Peyer's patch (tissue), 4 donors: Measurements from ENCODE around the gene KRT33A. TPM values are rescaled to one million over a fixed set of nuclear protein-coding genes. Genes with fewer than 3 reads are reported as not detected.

Experiments
- DNase-seq, 3 donors: peaks; one replicate each; pipeline ENCODE4 v3.0.0-alpha.2; 2017 to 2019
- H3K27ac ChIP-seq, 4 donors: fragments of 200-600 bp; sonication (generic); one replicate each; pipeline ENCODE4 v1.5.1; 2016 to 2019
- H3K27me3 ChIP-seq, 2 donors: fragments of 200-600 bp; sonication (generic); one replicate each; pipeline ENCODE4 v1.5.1; 2019
- H3K36me3 ChIP-seq, 3 donors: fragments of 200-600 bp; sonication (generic); one replicate each; pipeline ENCODE4 v1.5.1; 2016 to 2019
- H3K4me1 ChIP-seq, 4 donors: fragments of 200-600 bp; sonication (generic); one replicate each; pipeline ENCODE4 v1.5.1; 2016 to 2019
- H3K4me3 ChIP-seq, 4 donors: fragments of 200-600 bp; sonication (generic); 1 replicate in 3 of 4; 2 replicates in 1 of 4; pipeline ENCODE4 v1.5.1; 2016 to 2019; ENCODE audit warnings: mild to moderate bottlenecking in 1 of 4
- H3K9me3 ChIP-seq, 4 donors: fragments of 200-600 bp; sonication (generic); one replicate each; pipeline ENCODE4 v1.5.1; 2016 to 2019; ENCODE audit warnings: mild to moderate bottlenecking in 1 of 4
- CTCF ChIP-seq, 6 experiments: fragments of 450-650 bp in 4 of 6; fragments of 200-600 bp in 2 of 6; sonication (generic) in 1 of 6; IDR thresholded peaks; one replicate each; pipeline ENCODE4 v1.5.1; 2017 to 2019; ENCODE audit warnings: antibody characterized with exemption in 6 of 6, mild to moderate bottlenecking in 3 of 6, moderate library complexity in 1 of 6
- POLR2A ChIP-seq, 2 donors: fragments of 450-650 bp; IDR thresholded peaks; one replicate each; pipeline ENCODE4 v1.5.1; 2017; ENCODE audit warnings: antibody characterized with exemption in 2 of 2, mild to moderate bottlenecking in 2 of 2, moderate library complexity in 2 of 2
- total RNA-seq, 4 donors: library from RNA; depleted of rRNA; stranded (reverse); fragments of >200 nt; gene quantifications; one replicate each; pipeline ENCODE4 v1.1.0, GENCODE V29; 2016

The KRT33A gene
- total RNA-seq, 4 donors from 2014 or later: not detected

- H3K27me3 ChIP-seq: no peaks in the 10 kb centered on the region
- TF ChIP-seq POLR2A (IDR thresholded peaks at IDR 0.05): no peak
- TF ChIP-seq CTCF (IDR thresholded peaks at IDR 0.05): no peak
- H3K4me3 ChIP-seq: no peak overlapping the region
- no peaks in the 10 kb centered on the region for H3K4me1 ChIP-seq
- H3K9me3 ChIP-seq: peaks cover 0 to 3% (median 0%) of the 10 kb centered on the region in 4 donors
- H3K27ac ChIP-seq: no peak overlapping the region
- DNase-seq: no peak
- H3K36me3 ChIP-seq: no peaks in the 10 kb centered on the region
Measured at GRCh38 chr17:41318231-41318630, 32.4 kb downstream of the KRT33A start.

GRCh38 chr17:41315814-41316445 lies 34.7 kb downstream of the KRT33A start:
- TF ChIP-seq POLR2A (IDR thresholded peaks at IDR 0.05) (no peak), CTCF (IDR thresholded peaks at IDR 0.05) (no peak)
- Histone ChIP-seq H3K9me3 (peaks cover 0 to 3% (median 0%) of the 10 kb centered on the region in 4 donors), H3K4me3 (no peak overlapping the region), H3K4me1 (no peaks in the 10 kb centered on the region), H3K27me3 (no peaks in the 10 kb centered on the region), H3K36me3 (no peaks in the 10 kb centered on the region), H3K27ac (no peak overlapping the region)
- DNase-seq: no peak

GRCh38 chr17:41315204-41315794 lies 35.3 kb downstream of the KRT33A start, which contains the start of gene KRTAP17-1:
TSS of gene KRTAP17-1 (minus strand) at chr17:41315710. CDS start at chr17:41315650, 60 bp downstream.
- Histone ChIP-seq H3K36me3 (no peaks in the 10 kb centered on the region), H3K27ac (no peak within 1 kb of the TSS), H3K4me1 (no peaks in the 10 kb centered on the region), H3K4me3 (no peak within 1 kb of the TSS), H3K9me3 (peaks cover 0 to 3% (median 0%) of the 10 kb centered on the region in 4 donors), H3K27me3 (no peaks in the 10 kb centered on the region)
- DNase-seq: no peak
- TF ChIP-seq POLR2A (IDR thresholded peaks at IDR 0.05) (no peak), CTCF (IDR thresholded peaks at IDR 0.05) (no peak)

- no peak overlapping the region for H3K27ac ChIP-seq
- DNase-seq: no peak
- peaks cover 0 to 23% (median 0%) of the 10 kb centered on the region in 4 donors for H3K4me1 ChIP-seq
- TF ChIP-seq POLR2A (IDR thresholded peaks at IDR 0.05): no peak
- TF ChIP-seq CTCF (IDR thresholded peaks at IDR 0.05): no peak
- H3K27me3 ChIP-seq: no peaks in the 10 kb centered on the region
- H3K4me3 ChIP-seq: no peak overlapping the region
- no peaks in the 10 kb centered on the region for H3K9me3 ChIP-seq
- no peaks in the 10 kb centered on the region for H3K36me3 ChIP-seq
Measured at GRCh38 chr17:41311111-41311510, 39.5 kb downstream of the KRT33A start.

GRCh38 chr17:41308918-41309359 lies 41.7 kb downstream of the KRT33A start, which contains the start of gene KRTAP16-1:
TSS of gene KRTAP16-1 (minus strand) at chr17:41309309. CDS start at chr17:41309253, 56 bp downstream.
- peak within 1 kb of the TSS in 1 of 4 donors; percentile 17 for H3K4me3 ChIP-seq

More at GRCh38 chr17:41308918-41309359, 41.7 kb downstream of the KRT33A start, which contains the start of gene KRTAP16-1:
- H3K9me3 ChIP-seq: no peaks in the 10 kb centered on the region
- TF ChIP-seq CTCF (IDR thresholded peaks at IDR 0.05) (no peak), POLR2A (IDR thresholded peaks at IDR 0.05) (no peak)
- no peaks in the 10 kb centered on the region for H3K36me3 ChIP-seq
- H3K27ac ChIP-seq: peak within 1 kb of the TSS in 3 of 4 donors; percentile 30 to 77 (median 62)
- H3K27me3 ChIP-seq: no peaks in the 10 kb centered on the region
- H3K4me1 ChIP-seq: peaks cover 0 to 23% (median 0%) of the 10 kb centered on the region in 4 donors
- DNase-seq: peak; percentile 42 to 58 (median 45)
